Activated CD4-positive, alpha-beta T cell treated with anti-CD3 and anti-CD28 coated beads, Interleukin-2, Interleukin-6, amounts not matched to agents 100 ng/mL and 50 ng/mL, durations not matched to agents 16 hours and 8 hours (primary cell): ENCODE results near the gene TOR2A.
A peak's percentile ranks its signal among the peaks of the same experiment; 100 is the strongest.

ENCODE experiments used
- DNase-seq: peaks from one replicate; pipeline ENCODE4 v3.0.0-alpha.2; 2020

Gene TOR2A

DNA sequence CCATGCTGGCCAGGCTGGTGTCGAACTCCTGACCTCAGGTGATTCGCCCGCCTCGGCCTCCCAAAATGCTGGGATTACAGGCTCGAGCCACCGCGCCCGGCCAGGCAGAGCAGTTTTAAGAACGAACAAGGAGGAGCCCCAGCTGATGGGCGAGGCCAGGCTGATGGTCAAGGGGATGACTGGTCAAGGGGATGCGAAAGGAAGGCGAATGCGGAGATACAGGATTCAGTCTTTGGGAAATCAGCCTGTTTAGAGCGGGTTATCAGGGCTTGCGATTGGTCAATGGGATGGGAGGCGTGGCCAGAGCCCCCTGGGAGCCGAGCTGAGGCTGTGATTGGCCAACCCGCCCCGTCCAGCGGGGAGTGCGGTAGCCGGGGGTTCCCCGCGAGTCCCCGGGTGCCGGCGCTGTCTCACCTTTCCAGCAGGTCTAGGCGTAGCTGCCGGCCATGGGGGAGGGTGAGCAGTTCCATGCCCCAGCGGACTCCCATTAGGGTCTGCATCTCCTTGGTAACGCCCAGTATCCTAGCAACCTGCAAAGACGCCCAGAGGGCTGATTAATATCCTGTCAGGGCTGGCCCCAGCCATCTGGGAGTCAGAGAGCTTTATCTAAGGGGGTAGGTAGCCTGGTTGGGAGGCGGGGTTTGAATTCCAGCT lies 7.5 kb upstream of the TOR2A start:
- no peak for DNase-seq

GRCh38 chr9:127741831-127742434 lies 6.8 kb upstream of the TOR2A start:
- no peak for DNase-seq

DNA sequence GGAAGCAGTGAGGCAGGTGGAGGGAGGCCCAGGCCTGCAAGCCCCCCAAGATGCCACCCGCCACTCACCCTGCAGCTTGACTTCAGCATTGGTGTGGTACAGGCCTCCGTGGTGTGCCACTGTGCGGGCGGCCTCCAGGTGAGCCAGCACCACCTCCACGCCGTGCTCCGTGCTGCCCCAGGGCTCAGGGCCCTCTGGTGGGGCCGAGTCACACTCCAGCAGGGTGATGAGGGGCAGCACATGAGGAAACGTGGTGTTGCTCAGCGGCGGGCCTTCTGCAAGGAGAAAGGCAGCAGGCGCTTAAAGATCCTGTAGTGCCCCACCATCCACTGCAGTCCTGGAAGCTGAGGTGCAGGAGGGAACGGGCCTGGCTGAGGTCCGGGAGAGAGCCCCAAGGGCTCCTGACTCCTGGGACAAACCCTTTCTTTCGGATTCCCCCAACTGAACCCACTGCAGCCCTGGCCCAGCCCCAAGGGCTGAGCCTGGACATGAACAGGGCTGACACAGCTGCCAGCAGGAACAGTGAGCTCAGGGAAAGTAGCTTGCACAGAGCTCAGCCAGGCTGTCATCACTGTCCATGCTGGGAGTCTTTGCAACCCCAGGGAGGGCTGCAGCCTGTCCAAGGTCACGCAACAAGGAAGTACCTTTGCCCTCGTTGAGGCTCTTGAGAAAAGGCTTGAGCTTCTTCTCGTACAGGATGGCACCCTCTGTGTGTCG lies 4.7 kb upstream of the TOR2A start:
- no peak for DNase-seq

GRCh38 chr9:127738666-127739065 lies 3.6 kb upstream of the TOR2A start:
- DNase-seq = no peak

GRCh38 chr9:127735530-127736185 lies 564 bp upstream of the TOR2A start:
- no peak for DNase-seq

- DNase-seq = peak; percentile 92
Measured at GRCh38 chr9:127734247-127734746, 797 bp downstream of the TOR2A start.

DNA sequence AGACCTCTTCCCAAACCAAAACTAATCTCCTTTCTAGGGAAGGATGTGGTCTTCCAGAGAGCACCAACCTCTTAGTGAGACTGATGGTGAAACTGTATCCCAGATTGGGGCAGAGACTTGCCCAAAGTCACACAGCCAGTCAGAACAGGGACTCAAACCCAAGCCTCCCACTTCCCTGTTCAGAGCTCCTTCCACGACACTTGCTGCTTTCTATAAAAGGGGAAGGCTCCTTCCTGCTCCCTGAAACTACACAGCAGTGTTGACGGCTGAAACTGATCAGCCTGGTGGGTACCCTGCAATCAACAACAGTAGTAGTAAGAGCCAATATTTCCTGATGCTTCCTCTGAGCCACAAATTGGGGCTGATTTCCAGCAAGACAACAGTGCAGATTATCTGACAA lies 1.5 kb downstream of the TOR2A start:
- DNase-seq = no peak

- DNase-seq = no peak
Measured at GRCh38 chr9:127732444-127732843, 2.6 kb downstream of the TOR2A start.

- DNase-seq = no peak
Measured at GRCh38 chr9:127731938-127732337, 3.2 kb downstream of the TOR2A start.

- DNase-seq = no peak
Measured at GRCh38 chr9:127730799-127731410, 4.2 kb downstream of the TOR2A start.

DNA sequence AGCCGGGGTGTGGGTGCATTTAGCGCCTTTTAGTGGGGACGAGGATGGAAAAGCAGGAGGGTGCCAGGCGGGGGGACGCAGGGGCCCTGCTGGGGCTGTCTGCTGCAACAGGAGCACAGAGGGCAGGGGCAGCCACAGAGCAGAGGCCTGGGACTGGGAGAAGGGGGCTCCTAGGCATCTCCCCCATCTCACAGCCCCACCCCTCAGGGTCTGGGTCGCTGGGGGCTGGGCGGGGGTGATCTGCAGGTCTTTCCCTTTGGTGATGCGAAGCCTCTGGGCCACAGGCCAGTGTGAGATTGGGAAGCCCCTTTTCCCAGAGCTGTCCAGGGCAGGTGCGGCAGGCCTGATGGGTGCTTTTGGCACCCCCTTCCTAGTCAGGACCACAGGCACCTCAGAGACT lies 4.8 kb downstream of the TOR2A start:
- no peak for DNase-seq

- DNase-seq = no peak
Measured at GRCh38 chr9:127729522-127730256, 5.4 kb downstream of the TOR2A start.

- DNase-seq = no peak
Measured at GRCh38 chr9:127728808-127729207, 6.3 kb downstream of the TOR2A start.

- no peak for DNase-seq
Measured at GRCh38 chr9:127726871-127727270, 8.2 kb downstream of the TOR2A start.

GRCh38 chr9:127724012-127724411 lies 11.1 kb downstream of the TOR2A start:
- DNase-seq = no peak

GRCh38 chr9:127723444-127723843 lies 11.7 kb downstream of the TOR2A start:
- no peak for DNase-seq

DNA sequence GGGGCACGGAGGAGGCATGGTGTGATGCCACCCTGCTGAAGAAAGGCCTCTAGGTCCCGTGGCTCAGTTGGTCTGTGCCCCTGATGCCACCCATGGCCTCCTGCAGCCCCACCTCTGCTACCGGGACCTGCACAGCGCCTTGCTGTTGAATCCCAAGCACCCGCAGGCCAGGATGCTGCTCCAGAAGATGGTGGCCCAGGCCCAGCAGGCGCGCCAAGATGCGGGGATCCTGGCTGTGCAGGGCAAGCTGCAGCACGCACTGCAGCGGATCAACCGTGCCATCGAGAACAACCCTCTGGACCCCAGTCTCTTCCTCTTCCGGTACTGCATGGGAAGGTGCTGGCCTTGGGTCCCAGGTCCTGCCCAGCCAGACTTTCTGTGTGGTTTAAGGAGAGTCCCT lies 12.1 kb downstream of the TOR2A start:
- no peak for DNase-seq

- DNase-seq = no peak
Measured at GRCh38 chr9:127722055-127722745, 12.9 kb downstream of the TOR2A start.

DNA sequence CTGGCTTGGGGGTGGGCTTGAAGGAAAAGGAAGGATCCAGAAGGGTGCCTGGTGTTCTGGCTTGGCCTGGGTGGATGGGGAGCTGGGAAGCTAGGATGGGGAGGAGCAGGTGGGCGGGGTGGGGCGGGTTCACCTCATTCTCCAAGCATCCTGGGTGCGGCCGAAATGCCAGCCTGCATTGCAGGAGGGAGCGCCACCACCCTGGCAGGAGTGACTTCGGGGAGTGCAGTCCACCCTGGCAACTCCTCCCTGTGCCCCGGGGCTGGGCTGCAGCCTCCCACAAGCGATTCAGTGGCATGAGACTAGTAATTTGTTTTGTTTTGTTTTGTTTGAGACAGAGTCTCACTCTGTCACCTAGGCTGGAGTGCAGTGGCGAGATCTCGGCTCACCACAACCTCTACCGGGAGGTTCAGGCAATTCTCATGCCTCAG lies 13.7 kb downstream of the TOR2A start:
- no peak for DNase-seq

- no peak for DNase-seq
Measured at GRCh38 chr9:127720865-127721227, 14.2 kb downstream of the TOR2A start.

DNA sequence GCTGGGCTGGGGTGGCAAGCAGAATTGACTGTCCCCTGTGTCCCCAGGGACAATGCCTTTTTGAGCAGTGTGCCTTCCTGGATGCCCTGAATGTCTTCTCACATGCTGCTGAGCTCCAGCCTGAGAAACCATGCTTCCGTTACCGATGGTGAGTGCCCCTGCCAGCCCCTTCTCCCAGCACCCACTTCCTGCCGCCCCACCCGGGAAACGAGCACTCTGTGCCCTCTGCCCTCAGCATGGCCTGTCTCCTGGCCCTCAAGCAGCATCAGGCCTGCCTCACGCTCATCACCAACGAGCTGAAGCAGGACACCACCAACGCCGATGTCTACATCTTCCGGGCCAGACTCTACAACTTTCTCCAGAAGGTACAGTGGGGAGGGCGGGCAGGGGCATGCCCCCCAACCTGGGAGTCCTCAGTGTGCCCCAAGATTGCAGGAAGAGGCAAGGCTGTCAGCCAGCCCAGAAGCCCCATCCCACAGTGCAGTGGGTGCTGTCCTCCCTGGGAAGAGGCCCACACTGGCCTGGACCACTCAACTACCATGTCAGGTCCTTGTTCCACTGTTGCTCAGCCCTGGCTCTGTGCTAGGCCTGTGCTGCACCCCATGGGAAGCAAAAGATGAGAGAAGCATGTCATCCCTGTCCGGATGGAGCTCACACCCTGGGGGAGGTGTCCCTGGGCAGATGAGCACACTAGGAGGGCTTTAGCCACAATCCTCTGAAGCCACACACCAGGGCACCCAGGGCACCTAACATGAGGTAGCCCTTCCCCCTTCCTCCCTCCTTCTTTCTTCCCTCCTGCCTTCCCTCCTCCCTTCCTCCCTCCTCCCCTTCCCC lies 14.8 kb downstream of the TOR2A start:
- no peak for DNase-seq
